ENCODE results near the gene SLC9A4. TPM values are rescaled to one million over a fixed set of nuclear protein-coding genes. Genes with fewer than 3 reads are reported as not detected.

Gene SLC9A4
- total RNA-seq, 1 experiment from 2014 or later: 0.07 TPM

- H3K4me2 ChIP-seq (ENCODE audit: low read length): no peak overlapping the region
- H3K9me2 ChIP-seq (ENCODE audit: insufficient read depth): no peaks in the 10 kb centered on the region
- RAD21 ChIA-PET (ENCODE audit: low non-redundant PET in 1 of 2, low total read pairs in 2 of 2, uncharacterized antibody in 2 of 2, unreplicated experiment in 2 of 2): no interaction called here
- intact Hi-C loops (cut with micrococcal nuclease): no loop called here
- DNase-seq (ENCODE audit: low read depth, low spot score) (no peak), ATAC-seq (no peak)
- no peak overlapping the region for H3K4me3 ChIP-seq (replicated peaks in 1 of 2; ENCODE audit: low read depth in 1 of 2, low read length in 2 of 2)
- H3K9me3 ChIP-seq (ENCODE audit: control insufficient read depth in 1 of 2, insufficient read depth in 1 of 2, low read depth in 1 of 2, low read length in 2 of 2): no peaks in the 10 kb centered on the region
- no peaks in the 10 kb centered on the region for H4K20me1 ChIP-seq (ENCODE audit: insufficient read depth)
- no peak for TF ChIP-seq EZH2 (IDR thresholded peaks at IDR 0.05)
- TF ChIP-seq, protein P1, sequence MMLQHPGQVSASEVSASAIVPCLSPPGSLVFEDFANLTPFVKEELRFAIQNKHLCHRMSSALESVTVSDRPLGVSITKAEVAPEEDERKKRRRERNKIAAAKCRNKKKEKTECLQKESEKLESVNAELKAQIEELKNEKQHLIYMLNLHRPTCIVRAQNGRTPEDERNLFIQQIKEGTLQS (IDR thresholded peaks at IDR 0.05): no peak
- no peak for TF ChIP-seq CTCF (IDR thresholded peaks at IDR 0.05 in 2 of 3, conservative IDR thresholded peaks at IDR 0.05 in 1 of 3; ENCODE audit: borderline replicate concordance in 1 of 3, insufficient read depth in 1 of 3, low read depth in 2 of 3, low read length in 2 of 3)
- no peak for TF ChIP-seq EGR1 (IDR thresholded peaks at IDR 0.05; ENCODE audit: low read depth)
- TF ChIP-seq ZBTB33 (IDR thresholded peaks at IDR 0.05; ENCODE audit: extremely low read depth, insufficient replicate concordance, low read length): no peak
- no peak for TF ChIP-seq CEBPB (IDR thresholded peaks at IDR 0.05; ENCODE audit: low read depth)
- no peak for TF ChIP-seq FOSL1 (IDR thresholded peaks at IDR 0.05; ENCODE audit: low read depth)
- no peak for TF ChIP-seq RAD21 (IDR thresholded peaks at IDR 0.05; ENCODE audit: low read depth)
- no peak for TF ChIP-seq ZNF274 (IDR thresholded peaks at IDR 0.05; ENCODE audit: low read depth, low read length)
- no peak for TF ChIP-seq SRF (IDR thresholded peaks at IDR 0.05; ENCODE audit: low read depth)
- no peak for TF ChIP-seq EZH2phosphoT487 (IDR thresholded peaks at IDR 0.05; ENCODE audit: borderline replicate concordance)
- TF ChIP-seq, protein P2, sequence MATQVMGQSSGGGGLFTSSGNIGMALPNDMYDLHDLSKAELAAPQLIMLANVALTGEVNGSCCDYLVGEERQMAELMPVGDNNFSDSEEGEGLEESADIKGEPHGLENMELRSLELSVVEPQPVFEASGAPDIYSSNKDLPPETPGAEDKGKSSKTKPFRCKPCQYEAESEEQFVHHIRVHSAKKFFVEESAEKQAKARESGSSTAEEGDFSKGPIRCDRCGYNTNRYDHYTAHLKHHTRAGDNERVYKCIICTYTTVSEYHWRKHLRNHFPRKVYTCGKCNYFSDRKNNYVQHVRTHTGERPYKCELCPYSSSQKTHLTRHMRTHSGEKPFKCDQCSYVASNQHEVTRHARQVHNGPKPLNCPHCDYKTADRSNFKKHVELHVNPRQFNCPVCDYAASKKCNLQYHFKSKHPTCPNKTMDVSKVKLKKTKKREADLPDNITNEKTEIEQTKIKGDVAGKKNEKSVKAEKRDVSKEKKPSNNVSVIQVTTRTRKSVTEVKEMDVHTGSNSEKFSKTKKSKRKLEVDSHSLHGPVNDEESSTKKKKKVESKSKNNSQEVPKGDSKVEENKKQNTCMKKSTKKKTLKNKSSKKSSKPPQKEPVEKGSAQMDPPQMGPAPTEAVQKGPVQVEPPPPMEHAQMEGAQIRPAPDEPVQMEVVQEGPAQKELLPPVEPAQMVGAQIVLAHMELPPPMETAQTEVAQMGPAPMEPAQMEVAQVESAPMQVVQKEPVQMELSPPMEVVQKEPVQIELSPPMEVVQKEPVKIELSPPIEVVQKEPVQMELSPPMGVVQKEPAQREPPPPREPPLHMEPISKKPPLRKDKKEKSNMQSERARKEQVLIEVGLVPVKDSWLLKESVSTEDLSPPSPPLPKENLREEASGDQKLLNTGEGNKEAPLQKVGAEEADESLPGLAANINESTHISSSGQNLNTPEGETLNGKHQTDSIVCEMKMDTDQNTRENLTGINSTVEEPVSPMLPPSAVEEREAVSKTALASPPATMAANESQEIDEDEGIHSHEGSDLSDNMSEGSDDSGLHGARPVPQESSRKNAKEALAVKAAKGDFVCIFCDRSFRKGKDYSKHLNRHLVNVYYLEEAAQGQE (IDR thresholded peaks at IDR 0.05; ENCODE audit: low read depth): no peak
- no peak for TF ChIP-seq SP1 (IDR thresholded peaks at IDR 0.05; ENCODE audit: low read depth)
- no peak for TF ChIP-seq POLR2AphosphoS5 (IDR thresholded peaks at IDR 0.05; ENCODE audit: low read depth, low read length)
- TF ChIP-seq JUND (IDR thresholded peaks at IDR 0.05): no peak
- TF ChIP-seq SIN3A (IDR thresholded peaks at IDR 0.05; ENCODE audit: low read depth): no peak
- no peak for TF ChIP-seq ELF1 (IDR thresholded peaks at IDR 0.05; ENCODE audit: borderline replicate concordance, low read depth)
- no peak for TF ChIP-seq MAX (IDR thresholded peaks at IDR 0.05)
- no peak for TF ChIP-seq CBX3 (IDR thresholded peaks at IDR 0.05; ENCODE audit: low read depth)
- H3K4me1 ChIP-seq (ENCODE audit: control insufficient read depth in 1 of 2, insufficient read depth in 2 of 2, low read length in 2 of 2): no peaks in the 10 kb centered on the region
- POLR2A ChIA-PET: no interaction called here
- H3K27ac ChIP-seq (ENCODE audit: low read depth, low read length): no peak overlapping the region
- peaks cover 27% of the 10 kb centered on the region; the same call in 1 of the 2 replicates for H3K27me3 ChIP-seq (ENCODE audit: insufficient read depth, low read length)
- no peak overlapping the region for H3K9ac ChIP-seq (ENCODE audit: low read length)
- no peak overlapping the region for H2AFZ ChIP-seq (ENCODE audit: low read depth, low read length, poor library complexity, severe bottlenecking)
- CTCF ChIA-PET: no interaction called here
- no peaks in the 10 kb centered on the region for H3K36me3 ChIP-seq (ENCODE audit: control insufficient read depth in 1 of 2, insufficient read depth in 2 of 2, low read length in 2 of 2)
- no peaks in the 10 kb centered on the region for H3K79me2 ChIP-seq (ENCODE audit: insufficient read depth, low read length)
- no TSS peak for BruUV-seq (replicated peaks)
Observed at GRCh38 chr2:102423368-102423767, 49.7 kb upstream of the SLC9A4 start.
